ENCODE results near the gene PDLIM5.

PDLIM5 gene

GRCh38 chr4:94698187-94698586, 246.4 kb downstream of the PDLIM5 start:
- no peak for DNase-seq (ENCODE audit: low read depth)
- H3K4me3 ChIP-seq (ENCODE audit: control insufficient read depth, low read depth, low read length), result no peak overlapping the region
- TF ChIP-seq, protein P1, sequence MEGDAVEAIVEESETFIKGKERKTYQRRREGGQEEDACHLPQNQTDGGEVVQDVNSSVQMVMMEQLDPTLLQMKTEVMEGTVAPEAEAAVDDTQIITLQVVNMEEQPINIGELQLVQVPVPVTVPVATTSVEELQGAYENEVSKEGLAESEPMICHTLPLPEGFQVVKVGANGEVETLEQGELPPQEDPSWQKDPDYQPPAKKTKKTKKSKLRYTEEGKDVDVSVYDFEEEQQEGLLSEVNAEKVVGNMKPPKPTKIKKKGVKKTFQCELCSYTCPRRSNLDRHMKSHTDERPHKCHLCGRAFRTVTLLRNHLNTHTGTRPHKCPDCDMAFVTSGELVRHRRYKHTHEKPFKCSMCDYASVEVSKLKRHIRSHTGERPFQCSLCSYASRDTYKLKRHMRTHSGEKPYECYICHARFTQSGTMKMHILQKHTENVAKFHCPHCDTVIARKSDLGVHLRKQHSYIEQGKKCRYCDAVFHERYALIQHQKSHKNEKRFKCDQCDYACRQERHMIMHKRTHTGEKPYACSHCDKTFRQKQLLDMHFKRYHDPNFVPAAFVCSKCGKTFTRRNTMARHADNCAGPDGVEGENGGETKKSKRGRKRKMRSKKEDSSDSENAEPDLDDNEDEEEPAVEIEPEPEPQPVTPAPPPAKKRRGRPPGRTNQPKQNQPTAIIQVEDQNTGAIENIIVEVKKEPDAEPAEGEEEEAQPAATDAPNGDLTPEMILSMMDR (conservative IDR thresholded peaks at IDR 0.05; ENCODE audit: control insufficient read depth, insufficient read depth, low read depth, low read length), result no peak

DNA sequence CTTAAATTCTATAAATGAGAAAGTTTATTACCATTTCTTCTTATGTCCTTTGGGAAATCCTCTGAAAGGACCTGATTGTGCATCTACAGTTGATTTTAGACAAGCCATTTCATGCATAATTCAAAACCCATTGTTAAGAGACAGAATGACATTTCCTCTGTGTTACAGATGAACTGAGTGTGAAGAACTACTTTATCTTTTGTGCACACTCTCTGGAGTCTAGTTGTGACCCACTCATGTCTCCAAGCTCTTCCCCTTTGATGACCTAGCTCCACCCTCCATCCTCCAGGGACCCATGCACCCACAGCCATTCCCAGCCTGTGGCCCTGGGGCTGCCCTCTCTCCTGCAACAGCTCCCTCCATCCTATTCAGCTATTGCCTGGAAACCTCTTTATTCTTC, 248.6 kb downstream of the PDLIM5 start:
- DNase-seq (ENCODE audit: low read depth), result no peak
- TF ChIP-seq, protein P1 (conservative IDR thresholded peaks at IDR 0.05; ENCODE audit: control insufficient read depth, insufficient read depth, low read depth, low read length), result no peak
- H3K4me3 ChIP-seq (ENCODE audit: control insufficient read depth, low read depth, low read length), result no peak overlapping the region

GRCh38 chr4:94701631-94702300, 250.0 kb downstream of the PDLIM5 start:
- DNase-seq (ENCODE audit: low read depth), result no peak
- no peak overlapping the region for H3K4me3 ChIP-seq (ENCODE audit: control insufficient read depth, low read depth, low read length)
- TF ChIP-seq, protein P1 (conservative IDR thresholded peaks at IDR 0.05; ENCODE audit: control insufficient read depth, insufficient read depth, low read depth, low read length), result no peak

GRCh38 chr4:94711635-94712034, 259.9 kb downstream of the PDLIM5 start:
- no peak overlapping the region for H3K4me3 ChIP-seq (ENCODE audit: control insufficient read depth, low read depth, low read length)
- TF ChIP-seq, protein P1 (conservative IDR thresholded peaks at IDR 0.05; ENCODE audit: control insufficient read depth, insufficient read depth, low read depth, low read length), result no peak
- no peak for DNase-seq (ENCODE audit: low read depth)

DNA sequence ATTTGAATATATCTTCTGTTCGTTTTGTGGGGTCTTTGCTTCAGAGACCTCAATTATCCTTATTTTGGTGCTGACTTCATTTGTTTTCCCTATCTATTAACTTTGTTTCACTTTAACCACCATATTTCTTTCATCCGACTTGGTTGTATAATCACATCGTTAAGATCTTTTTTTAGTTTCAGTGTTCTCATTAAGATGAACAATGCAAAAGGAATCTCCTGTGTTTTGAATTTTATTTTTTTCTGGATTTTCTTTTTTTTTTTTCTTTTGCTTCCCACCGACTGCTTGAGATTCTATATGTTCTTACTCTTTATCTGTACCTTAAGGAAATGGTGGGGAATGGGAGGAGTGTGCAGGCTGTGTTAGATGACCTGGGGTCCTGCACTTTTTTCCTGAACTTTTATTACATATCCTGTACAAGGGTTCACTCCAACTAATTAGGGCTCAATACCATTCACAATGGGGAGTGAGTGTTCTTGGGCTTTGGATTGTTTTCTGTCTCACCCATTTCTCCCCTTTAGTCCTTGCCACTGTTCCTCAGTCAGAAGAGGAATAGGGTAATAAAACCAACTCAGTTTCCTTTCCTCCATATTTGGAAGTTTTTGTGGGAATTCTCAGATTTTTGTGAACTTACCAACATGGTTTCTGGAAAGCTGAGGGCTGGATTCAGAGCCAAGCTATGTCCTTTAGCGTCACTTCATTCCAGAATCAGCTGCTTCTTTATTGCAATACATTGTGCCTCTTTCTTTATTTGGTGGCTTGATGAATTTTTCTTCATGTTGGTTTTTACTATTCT, 262.8 kb downstream of the PDLIM5 start:
- TF ChIP-seq, protein P1 (conservative IDR thresholded peaks at IDR 0.05; ENCODE audit: control insufficient read depth, insufficient read depth, low read depth, low read length), result no peak
- DNase-seq (ENCODE audit: low read depth), result peak; percentile 83
- no peak overlapping the region for H3K4me3 ChIP-seq (ENCODE audit: control insufficient read depth, low read depth, low read length)

GRCh38 chr4:94715726-94716125, 264.0 kb downstream of the PDLIM5 start:
- TF ChIP-seq, protein P1 (conservative IDR thresholded peaks at IDR 0.05; ENCODE audit: control insufficient read depth, insufficient read depth, low read depth, low read length), result no peak
- H3K4me3 ChIP-seq (ENCODE audit: control insufficient read depth, low read depth, low read length), result no peak overlapping the region
- DNase-seq (ENCODE audit: low read depth), result no peak

All from fibroblast of mammary gland (primary cell).